H1 (cell line): ENCODE data around the gene FOXP2. TPM values are rescaled to one million over a fixed set of nuclear protein-coding genes. Genes with fewer than 3 reads are reported as not detected.

Source experiments
- CTCF ChIA-PET: fragments of 300-600 bp; sonication (Branson Sonifier 250); formaldehyde crosslinking; loops from one replicate; lab custom pipeline; 2021; ENCODE audit not compliant: partially characterized antibody; lab: Charles Lee
- POLR2A ChIA-PET: fragments of 300-600 bp; sonication (Branson Sonifier 250); formaldehyde crosslinking; loops from one replicate; lab custom pipeline; 2021; ENCODE audit warnings: inconsistent platforms; ENCODE audit not compliant: partially characterized antibody; lab: Charles Lee
- DNase-seq, 2 experiments: peaks; one replicate each; pipeline versions ENCODE4 v3.0.0 to v3.0.0-alpha.2; 2010 to 2022; ENCODE audit warnings: low spot score in 2 of 2, low read depth in 1 of 2, mixed read lengths in 1 of 2
- FAIRE-seq: peaks from 2 replicates; lab custom pipeline; 2011; peaks lifted over from hg19 to GRCh38; lab: Jason Lieb, UNC
- H2AFZ ChIP-seq: 2 replicates; pipeline ENCODE4 v1.8.1; 2012; ENCODE audit warnings: low read length, inconsistent platforms
- H2AK5ac ChIP-seq: 2 replicates; pipeline ENCODE4 v1.6.1; 2013; ENCODE audit warnings: low read depth, low read length
- H2BK120ac ChIP-seq: replicated peaks from 2 replicates; pipeline ENCODE3; 2013; ENCODE audit warnings: low read depth, low read length, inconsistent platforms
- H2BK12ac ChIP-seq: 2 replicates; pipeline ENCODE4 v1.6.1; 2013; ENCODE audit warnings: low read depth, low read length
- H2BK15ac ChIP-seq: 2 replicates; pipeline ENCODE4 v1.6.1; 2013; ENCODE audit warnings: low read length
- H2BK20ac ChIP-seq: 2 replicates; pipeline ENCODE4 v1.6.1; 2013; ENCODE audit warnings: low read length
- H2BK5ac ChIP-seq: 2 replicates; pipeline ENCODE4 v1.6.1; 2013; ENCODE audit warnings: low read depth, low read length
- H3K14ac ChIP-seq: 2 replicates; pipeline ENCODE4 v1.6.1; 2013; ENCODE audit warnings: inconsistent platforms; ENCODE audit not compliant: insufficient read length
- H3K18ac ChIP-seq: 2 replicates; pipeline ENCODE4 v1.6.1; 2013; ENCODE audit warnings: low read length; ENCODE audit errors: extremely low read depth
- H3K23ac ChIP-seq: 2 replicates; pipeline ENCODE4 v1.6.1; 2013; ENCODE audit warnings: inconsistent platforms; ENCODE audit not compliant: insufficient read length
- H3K23me2 ChIP-seq: 2 replicates; pipeline ENCODE4 v1.6.1; 2013; ENCODE audit warnings: low read depth, low read length
- H3K27ac ChIP-seq: 2 replicates; pipeline ENCODE4 v1.6.1; 2011; ENCODE audit warnings: low read depth, low read length, inconsistent platforms
- H3K27me3 ChIP-seq, 4 experiments: replicated peaks in 1 of 4; 1 replicate in 1 of 4; 2 replicates in 3 of 4; pipeline versions ENCODE4 v1.6.1 to v1.8.1; 2011 to 2013; ENCODE audit warnings: low read length in 3 of 4, mild to moderate bottlenecking in 3 of 4, inconsistent platforms in 2 of 4, mixed read lengths in 2 of 4, moderate library complexity in 1 of 4; ENCODE audit not compliant: control insufficient read depth in 3 of 4, insufficient read depth in 3 of 4; ENCODE audit errors: extremely low read depth in 1 of 4
- H3K36me3 ChIP-seq, 4 experiments: 2 replicates each; pipeline versions ENCODE4 v1.6.1 to v1.8.1; 2011 to 2013; ENCODE audit warnings: mild to moderate bottlenecking in 4 of 4, low read length in 3 of 4, moderate library complexity in 2 of 4, control low read depth in 1 of 4, inconsistent platforms in 1 of 4; ENCODE audit not compliant: insufficient read depth in 4 of 4, control insufficient read depth in 2 of 4
- H3K4ac ChIP-seq: replicated peaks from 2 replicates; pipeline ENCODE3; 2013; ENCODE audit warnings: low read length, low read depth, mixed read lengths, inconsistent platforms; ENCODE audit not compliant: insufficient read length
- H3K4me1 ChIP-seq, 4 experiments: replicated peaks in 1 of 4; 1 replicate in 1 of 4; 2 replicates in 3 of 4; pipeline versions ENCODE4 v1.6.1 to v1.8.1; 2011 to 2013; ENCODE audit warnings: low read length in 3 of 4, inconsistent platforms in 2 of 4, mixed read lengths in 1 of 4; ENCODE audit not compliant: insufficient read depth in 4 of 4, control insufficient read depth in 3 of 4
- H3K4me2 ChIP-seq, 2 experiments: 2 replicates each; pipeline versions ENCODE4 v1.6.1 to v1.8.1; 2011 to 2013; ENCODE audit warnings: low read depth in 2 of 2, low read length in 2 of 2, control low read depth in 1 of 2, inconsistent platforms in 1 of 2, mild to moderate bottlenecking in 1 of 2; ENCODE audit not compliant: insufficient read depth in 1 of 2
- H3K4me3 ChIP-seq, 4 experiments: fragments of 200-600, 300-600 bp in 1 of 4; sonication (generic), shearing (Covaris generic), sonication (Bioruptor Twin) in 1 of 4; 2 replicates each; pipeline versions ENCODE4 v1.5.1 to v1.8.1; 2011 to 2016; ENCODE audit warnings: low read length in 4 of 4, low read depth in 3 of 4, control low read depth in 2 of 4, inconsistent platforms in 2 of 4, mild to moderate bottlenecking in 2 of 4, mixed read lengths in 1 of 4, moderate library complexity in 1 of 4; ENCODE audit not compliant: insufficient read depth in 2 of 4; ENCODE audit errors: extremely low read depth in 1 of 4
- H3K56ac ChIP-seq: replicated peaks from 2 replicates; pipeline ENCODE3; 2013; ENCODE audit warnings: low read depth, mild to moderate bottlenecking, mixed read lengths, low read length, inconsistent platforms; ENCODE audit not compliant: insufficient read length
- H3K79me1 ChIP-seq: 2 replicates; pipeline ENCODE4 v1.6.1; 2013; ENCODE audit warnings: low read depth, low read length, control low read depth
- H3K79me2 ChIP-seq, 2 experiments: 2 replicates each; pipeline versions ENCODE4 v1.6.1 to v1.8.1; 2012 to 2013; ENCODE audit warnings: low read length in 2 of 2, mild to moderate bottlenecking in 2 of 2, inconsistent platforms in 1 of 2; ENCODE audit not compliant: insufficient read depth in 2 of 2, control insufficient read depth in 1 of 2
- H3K9ac ChIP-seq, 4 experiments: replicated peaks in 1 of 4; 1 replicate in 1 of 4; 2 replicates in 3 of 4; pipeline versions ENCODE4 v1.6.1 to v1.8.1; 2011 to 2013; ENCODE audit warnings: low read depth in 3 of 4, low read length in 3 of 4, control low read depth in 2 of 4, mild to moderate bottlenecking in 2 of 4, moderate library complexity in 2 of 4, inconsistent platforms in 1 of 4; ENCODE audit errors: extremely low read depth in 1 of 4
- H3K9me3 ChIP-seq, 2 experiments: 2 replicates each; pipeline versions ENCODE4 v1.6.1 to v1.8.1; 2012 to 2013; ENCODE audit warnings: mild to moderate bottlenecking in 2 of 2, moderate library complexity in 2 of 2, control low read depth in 1 of 2, inconsistent platforms in 1 of 2, low read depth in 1 of 2, low read length in 1 of 2, mixed read lengths in 1 of 2; ENCODE audit not compliant: insufficient read depth in 2 of 2
- H4K20me1 ChIP-seq, 2 experiments: replicated peaks in 1 of 2; 2 replicates each; pipeline versions ENCODE3 to v1.8.1; 2011 to 2013; ENCODE audit warnings: inconsistent platforms in 2 of 2, low read length in 2 of 2, mild to moderate bottlenecking in 1 of 2; ENCODE audit not compliant: insufficient read depth in 2 of 2, control insufficient read depth in 1 of 2
- H4K5ac ChIP-seq: 2 replicates; pipeline ENCODE4 v1.6.1; 2013; ENCODE audit warnings: low read length, low read depth, mixed read lengths, inconsistent platforms; ENCODE audit not compliant: insufficient read length
- H4K8ac ChIP-seq: 2 replicates; pipeline ENCODE4 v1.8.0; 2013; ENCODE audit warnings: mild to moderate bottlenecking, moderate library complexity, low read length, inconsistent platforms; ENCODE audit not compliant: insufficient read depth; ENCODE audit errors: extremely low read depth
- H4K91ac ChIP-seq: replicated peaks from 2 replicates; pipeline ENCODE3; 2013; ENCODE audit warnings: low read length, mixed read lengths, inconsistent platforms; ENCODE audit not compliant: insufficient read length
- ASH2L ChIP-seq: fragments of 200-600, 300-600 bp; sonication (generic); IDR thresholded peaks from one replicate; pipeline ENCODE4 v1.7.1; 2017; ENCODE audit warnings: low read length
- ATF2 ChIP-seq: IDR thresholded peaks from 2 replicates; pipeline ENCODE4 v1.6.1; 2012; ENCODE audit warnings: low read length, inconsistent platforms
- BACH1 ChIP-seq: IDR thresholded peaks from 2 replicates; pipeline ENCODE4 v1.6.1; 2012; ENCODE audit warnings: low read length, improper control_type of control experiment
- CEBPB ChIP-seq: IDR thresholded peaks from 2 replicates; pipeline ENCODE4 v1.6.1; 2012; ENCODE audit warnings: low read depth, low read length
- CREB1 ChIP-seq: IDR thresholded peaks from 2 replicates; pipeline ENCODE4 v1.6.1; 2012; ENCODE audit warnings: inconsistent platforms
- EGR1 ChIP-seq: IDR thresholded peaks from 2 replicates; pipeline ENCODE4 v1.6.1; 2011; ENCODE audit warnings: low read depth, low read length, borderline replicate concordance
- GTF2F1 ChIP-seq: IDR thresholded peaks from 2 replicates; pipeline ENCODE4 v1.6.1; 2012; ENCODE audit warnings: low read depth, low read length, improper control_type of control experiment, borderline replicate concordance
- MAFK ChIP-seq: IDR thresholded peaks from 2 replicates; pipeline ENCODE4 v1.6.1; 2012; ENCODE audit warnings: low read depth, mild to moderate bottlenecking, improper control_type of control experiment, low read length
- NRF1 ChIP-seq: IDR thresholded peaks from 2 replicates; pipeline ENCODE4 v1.6.1; 2011; ENCODE audit warnings: mild to moderate bottlenecking, low read depth, low read length, improper control_type of control experiment
- POLR2AphosphoS5 ChIP-seq: IDR thresholded peaks from 2 replicates; pipeline ENCODE4 v1.6.1; 2011; ENCODE audit warnings: low read depth, low read length
- SIRT6 ChIP-seq: IDR thresholded peaks from one replicate; pipeline ENCODE4 v1.7.1; 2012; ENCODE audit warnings: low read length, inconsistent platforms
- TAF7 ChIP-seq: optimal IDR thresholded peaks from 2 replicates; pipeline ENCODE3; 2011; ENCODE audit warnings: low read depth, mild to moderate bottlenecking, inconsistent platforms, low read length, moderate library complexity, borderline replicate concordance
- TEAD4 ChIP-seq: IDR thresholded peaks from 2 replicates; pipeline ENCODE4 v1.6.1; 2012; ENCODE audit warnings: low read depth, low read length, inconsistent platforms, mixed read lengths
- YY1 ChIP-seq: IDR thresholded peaks from 2 replicates; pipeline ENCODE4 v1.6.1; 2011; ENCODE audit warnings: low read depth, mild to moderate bottlenecking, low read length
- WGBS, 2 experiments: shearing (Covaris generic) in 1 of 2; methylation state at CpG; one replicate each; pipeline versions ENCODE4 v1.1.6 to v1.1.7; 2013 to 2015; ENCODE audit warnings: low lambda C conversion rate in 2 of 2, mixed read lengths in 2 of 2, inconsistent platforms in 1 of 2, low coverage in 1 of 2, missing lambda C conversion rate in 1 of 2; ENCODE audit not compliant: insufficient replicate concordance in 2 of 2, insufficient coverage in 1 of 2, insufficient read length in 1 of 2; ENCODE audit errors: extremely low coverage in 1 of 2, missing lambda C conversion rate in 1 of 2; 5-methylcytosine and 5-hydroxymethylcytosine counted together
- polyA plus RNA-seq, 7 experiments: library from polyadenylated mRNA; depleted of rRNA in 3 of 7; stranded (reverse) in 5 of 7; unstranded in 2 of 7; fragments of >200 nt in 5 of 7; fragments of 200-250 nt in 2 of 7; gene quantifications; 1 replicate in 5 of 7; 2 replicates in 1 of 7; 4 replicates in 1 of 7; pipeline versions ENCODE4 v1.2.1 to v1.2.3, GENCODE V29; 2011 to 2013; ENCODE audit warnings: missing spikeins in 2 of 7, mixed read lengths in 2 of 7
- total RNA-seq: library from RNA; stranded (reverse); fragmentation: NEBNext Ultra II Directional; extraction: Animal tissue kit (Norgen Biotek cat#: 25700); gene quantifications from 2 replicates; pipeline ENCODE4 v1.2.1, GENCODE V29; 2021

The FOXP2 gene
- total and polyA plus RNA-seq, 2 of the 8 experiments (the other 6 are each of a cell fraction or from before 2014, with no cell fraction given), result 0.09 to 0.43 TPM

GRCh38 chr7:114409750-114410149, 4.9 kb upstream of the FOXP2 start:
- POLR2A ChIA-PET, result no interaction called here
- Histone ChIP-seq H2AK5ac (no peak overlapping the region), H3K23ac (no peak overlapping the region), H2BK20ac (no peak overlapping the region), H3K4me3 (no peak overlapping the region), H3K79me2 (no peaks in the 10 kb centered on the region), H2BK120ac (no peak overlapping the region), H3K27me3 (no peaks in the 10 kb centered on the region), H3K27ac (no peak overlapping the region), H3K14ac (no peak overlapping the region), H4K20me1 (no peaks in the 10 kb centered on the region), H3K4me2 (no peak overlapping the region), H3K56ac (no peak overlapping the region), H3K36me3 (no peaks in the 10 kb centered on the region), H3K4ac (no peak overlapping the region), H4K8ac (no peak overlapping the region), H2BK5ac (no peak overlapping the region), H3K18ac (no peak overlapping the region), H3K23me2 (no peaks in the 10 kb centered on the region), H2BK15ac (no peak overlapping the region), H4K5ac (no peak overlapping the region), H4K91ac (no peak overlapping the region), H3K79me1 (no peaks in the 10 kb centered on the region), H2BK12ac (no peak overlapping the region), H3K9ac (no peak overlapping the region), H2AFZ (no peak overlapping the region), H3K9me3 (no peaks in the 10 kb centered on the region), H3K4me1 (peaks cover 0 to 7% (median 6%) of the 10 kb centered on the region in 4 experiments; a peak in 4 of 7 replicates)
- FAIRE-seq (no peak), DNase-seq (no peak)
- TF ChIP-seq ASH2L (no peak), YY1 (no peak), TAF7 (no peak), EGR1 (no peak), CEBPB (no peak), ATF2 (no peak), POLR2AphosphoS5 (no peak), SIRT6 (no peak), CREB1 (no peak), MAFK (no peak), NRF1 (no peak), TEAD4 (no peak), BACH1 (no peak), GTF2F1 (no peak)
- CTCF ChIA-PET, result no interaction called here
- WGBS, 2 experiments, result 94% methylated on average over 1 of the region's 1 CpG; no CpG with 5 or more reads in 1 of the 2 experiments
